GM19023 (cell line): Measurements from ENCODE around the gene LIMA1.
"Not testable (repeated sequence)": the region's sequence is repeated elsewhere in the genome, so short reads cannot be mapped to it uniquely, and the experiment has no call there.

Experiments used
- ATAC-seq: cut with Tn5 transposase; IDR thresholded peaks from one replicate; pipeline ENCODE4 v1.9.1; 2021; ENCODE audit warnings: mild to moderate bottlenecking, moderate library complexity; ENCODE audit not compliant: unreplicated experiment

LIMA1 gene

GRCh38 chr12:50249464-50250182 lies 33.7 kb downstream of the LIMA1 start:
- no peak for ATAC-seq

GRCh38 chr12:50248883-50249282 lies 34.4 kb downstream of the LIMA1 start:
- ATAC-seq: no peak

GRCh38 chr12:50248411-50248810 lies 34.9 kb downstream of the LIMA1 start:
- ATAC-seq: no peak

- not testable (repeated sequence) for ATAC-seq
These were observed 35.7 kb downstream of the LIMA1 start for GRCh38 chr12:50247665-50248064.

GRCh38 chr12:50246873-50247612 lies 36.3 kb downstream of the LIMA1 start:
- peak; percentile 52 for ATAC-seq

GRCh38 chr12:50246197-50246865 lies 37.0 kb downstream of the LIMA1 start:
- no peak for ATAC-seq

- ATAC-seq: no peak
These were observed 39.8 kb downstream of the LIMA1 start for GRCh38 chr12:50243507-50243906.

GRCh38 chr12:50242751-50243191 lies 40.5 kb downstream of the LIMA1 start:
- no peak for ATAC-seq

- ATAC-seq: no peak
These were observed 42.1 kb downstream of the LIMA1 start for GRCh38 chr12:50241178-50241577.

- no peak for ATAC-seq
These were observed 42.6 kb downstream of the LIMA1 start for GRCh38 chr12:50240792-50241114.

GRCh38 chr12:50240096-50240791 lies 43.1 kb downstream of the LIMA1 start:
- ATAC-seq: no peak

GRCh38 chr12:50239355-50239891 lies 43.9 kb downstream of the LIMA1 start:
- ATAC-seq: no peak

GRCh38 chr12:50234347-50234746 lies 49.0 kb downstream of the LIMA1 start:
- ATAC-seq: no peak

GRCh38 chr12:50232771-50233209 lies 50.5 kb downstream of the LIMA1 start:
- no peak for ATAC-seq

- no peak for ATAC-seq
These were observed 51.1 kb downstream of the LIMA1 start for GRCh38 chr12:50232206-50232605.

- ATAC-seq: no peak
These were observed 52.0 kb downstream of the LIMA1 start for GRCh38 chr12:50231346-50231745.

GRCh38 chr12:50230217-50230616 lies 53.1 kb downstream of the LIMA1 start:
- no peak for ATAC-seq

- no peak for ATAC-seq
These were observed 59.2 kb downstream of the LIMA1 start for GRCh38 chr12:50224026-50224692.

- ATAC-seq: no peak
These were observed 61.0 kb downstream of the LIMA1 start for GRCh38 chr12:50222275-50222783.
